ENCODE results near the gene MEAF6. TPM values are rescaled to one million over a fixed set of nuclear protein-coding genes. Genes with fewer than 3 reads are reported as not detected.
A peak's percentile ranks its signal among the peaks of the same experiment; 100 is the strongest.
"Not testable (repeated sequence)": the region's sequence is repeated elsewhere in the genome, so short reads cannot be mapped to it uniquely, and the experiment has no call there.

The MEAF6 gene
- total RNA-seq, 2 experiments from 2014 or later: 57.5 to 62.8 TPM

- H3K4me1 Mint-ChIP-seq (ENCODE audit: low read depth): peaks cover 28% of the 10 kb centered on the region
- H3K4me3 Mint-ChIP-seq; H3K9me3 Mint-ChIP-seq; CTCF ChIA-PET; H3K36me3 Mint-ChIP-seq (ENCODE audit: low read depth); H3K27me3 Mint-ChIP-seq (ENCODE audit: low read depth); DNase-seq: not testable (repeated sequence)
- peak overlapping the region; percentile 87 for H3K27ac Mint-ChIP-seq
- intact Hi-C loops (cut with micrococcal nuclease): loop anchor here (10.0 kb wide), 1 partner anchor 1363 kb away; the partner anchor contains the start of gene MAP7D1
These were observed 3.7 kb upstream of the MEAF6 start for GRCh38 chr1:37518241-37518640.

- H3K36me3 Mint-ChIP-seq (ENCODE audit: low read depth): peaks cover 4% of the 10 kb centered on the region
- intact Hi-C loops (cut with micrococcal nuclease): loop anchor here (10.0 kb wide), 1 partner anchor 1363 kb away; the partner anchor contains the start of gene MAP7D1
- H3K4me3 Mint-ChIP-seq: no peak overlapping the region
These were observed 3.0 kb upstream of the MEAF6 start for GRCh38 chr1:37517569-37517968.

GRCh38 chr1:37515185-37516034 is 844 bp upstream of the MEAF6 start:
- intact Hi-C loops (cut with micrococcal nuclease): loop anchor here (10.0 kb wide), 1 partner anchor 1361 kb away; the partner anchor contains the start of gene MAP7D1
- H3K9me3 Mint-ChIP-seq: no peaks in the 10 kb centered on the region
- H3K27ac Mint-ChIP-seq: peak overlapping the region; percentile 95
- H3K27me3 Mint-ChIP-seq (ENCODE audit: low read depth): no peaks in the 10 kb centered on the region
- H3K4me1 Mint-ChIP-seq (ENCODE audit: low read depth): peaks cover 44% of the 10 kb centered on the region
- CTCF ChIA-PET: interaction anchor here (0.9 to 1.7 kb wide), 12 partner anchors 12 to 169 kb away, joined by 3 to 4 read pairs (median 4); no protein-coding TSS in a partner anchor
- H3K4me3 Mint-ChIP-seq: peak overlapping the region; percentile 91
- H3K36me3 Mint-ChIP-seq (ENCODE audit: low read depth): peaks cover 8% of the 10 kb centered on the region
- no peak for DNase-seq

More at GRCh38 chr1:37517569-37517968, 3.0 kb upstream of the MEAF6 start:
- DNase-seq: no peak
- H3K9me3 Mint-ChIP-seq: no peaks in the 10 kb centered on the region
- CTCF ChIA-PET: no interaction called here
- no peaks in the 10 kb centered on the region for H3K27me3 Mint-ChIP-seq (ENCODE audit: low read depth)
- peaks cover 34% of the 10 kb centered on the region for H3K4me1 Mint-ChIP-seq (ENCODE audit: low read depth)
- no peak overlapping the region for H3K27ac Mint-ChIP-seq

- Mint-ChIP-seq H3K4me1 (ENCODE audit: low read depth) (peaks cover 39% of the 10 kb centered on the region), H3K9me3 (no peaks in the 10 kb centered on the region), H3K27ac (peak overlapping the region; percentile 91), H3K4me3 (peak overlapping the region; percentile 91), H3K36me3 (ENCODE audit: low read depth) (peaks cover 13% of the 10 kb centered on the region), H3K27me3 (ENCODE audit: low read depth) (no peaks in the 10 kb centered on the region)
- CTCF ChIA-PET: interaction anchor here (1.0 to 1.7 kb wide), 7 partner anchors 11 to 170 kb away, joined by 3 to 4 read pairs (median 3); no protein-coding TSS in a partner anchor
- intact Hi-C loops (cut with micrococcal nuclease): loop anchor here (1.0 to 10.0 kb wide), 5 partner anchors 35 to 1359 kb away; partner anchors contain the start of genes MAP7D1, MTF1, SF3A3 and SNIP1
- peak; percentile 74 for DNase-seq
These were observed 694 bp downstream of the MEAF6 start for GRCh38 chr1:37513795-37514349.

GRCh38 chr1:37509181-37509580 is 5.4 kb downstream of the MEAF6 start:
- CTCF ChIA-PET: interaction anchor here (0.8 to 1.6 kb wide), 5 partner anchors 14 to 54 kb away, joined by 3 to 9 read pairs (median 3); no protein-coding TSS in a partner anchor
- H3K4me3 Mint-ChIP-seq: no peak overlapping the region
- H3K4me1 Mint-ChIP-seq (ENCODE audit: low read depth): peaks cover 41% of the 10 kb centered on the region
- peaks cover 30% of the 10 kb centered on the region for H3K36me3 Mint-ChIP-seq (ENCODE audit: low read depth)
- H3K27ac Mint-ChIP-seq: no peak overlapping the region
- DNase-seq: no peak
- H3K27me3 Mint-ChIP-seq (ENCODE audit: low read depth): no peaks in the 10 kb centered on the region
- H3K9me3 Mint-ChIP-seq: no peaks in the 10 kb centered on the region
- intact Hi-C loops (cut with micrococcal nuclease): no loop called here

- H3K9me3 Mint-ChIP-seq: no peaks in the 10 kb centered on the region
- no peak overlapping the region for H3K27ac Mint-ChIP-seq
- peaks cover 25% of the 10 kb centered on the region for H3K36me3 Mint-ChIP-seq (ENCODE audit: low read depth)
- CTCF ChIA-PET: interaction anchor here (0.9 to 1.1 kb wide), 2 partner anchors 20 to 50 kb away, joined by 3 to 4 read pairs; no protein-coding TSS in a partner anchor
- peaks cover 25% of the 10 kb centered on the region for H3K4me1 Mint-ChIP-seq (ENCODE audit: low read depth)
- H3K27me3 Mint-ChIP-seq (ENCODE audit: low read depth): no peaks in the 10 kb centered on the region
- intact Hi-C loops (cut with micrococcal nuclease): no loop called here
- DNase-seq: no peak
- no peak overlapping the region for H3K4me3 Mint-ChIP-seq
These were observed 7.8 kb downstream of the MEAF6 start for GRCh38 chr1:37506740-37507139.

- intact Hi-C loops (cut with micrococcal nuclease); H3K27me3 Mint-ChIP-seq (ENCODE audit: low read depth); H3K9me3 Mint-ChIP-seq; DNase-seq; H3K27ac Mint-ChIP-seq; H3K4me3 Mint-ChIP-seq: not testable (repeated sequence)
- peaks cover 20% of the 10 kb centered on the region for H3K36me3 Mint-ChIP-seq (ENCODE audit: low read depth)
- CTCF ChIA-PET: interaction anchor here (0.6 to 8.8 kb wide), 3 partner anchors 12 to 499 kb away, joined by 3 to 83 read pairs (median 3); partner anchors contain the start of gene MEAF6
- H3K4me1 Mint-ChIP-seq (ENCODE audit: low read depth): peaks cover 14% of the 10 kb centered on the region
These were observed 11.8 kb downstream of the MEAF6 start for GRCh38 chr1:37502791-37503190.

GRCh38 chr1:37502104-37502503 is 12.5 kb downstream of the MEAF6 start:
- CTCF ChIA-PET: interaction anchor here (8.8 kb wide), 1 partner anchor 15 kb away, joined by 83 read pairs; no protein-coding TSS in a partner anchor
- Mint-ChIP-seq H3K36me3 (ENCODE audit: low read depth) (peaks cover 15% of the 10 kb centered on the region), H3K27ac (no peak overlapping the region), H3K27me3 (ENCODE audit: low read depth) (no peaks in the 10 kb centered on the region), H3K9me3 (no peaks in the 10 kb centered on the region), H3K4me3 (no peak overlapping the region), H3K4me1 (ENCODE audit: low read depth) (peaks cover 13% of the 10 kb centered on the region)
- no peak for DNase-seq
- intact Hi-C loops (cut with micrococcal nuclease): no loop called here

- Mint-ChIP-seq H3K27ac (no peak overlapping the region), H3K27me3 (ENCODE audit: low read depth) (no peaks in the 10 kb centered on the region), H3K9me3 (no peaks in the 10 kb centered on the region), H3K36me3 (ENCODE audit: low read depth) (peaks cover 15% of the 10 kb centered on the region), H3K4me3 (no peak overlapping the region), H3K4me1 (ENCODE audit: low read depth) (peaks cover 14% of the 10 kb centered on the region)
- CTCF ChIA-PET: interaction anchor here (8.8 kb wide), 1 partner anchor 15 kb away, joined by 83 read pairs; no protein-coding TSS in a partner anchor
- DNase-seq: no peak
- intact Hi-C loops (cut with micrococcal nuclease): no loop called here
These were observed 12.9 kb downstream of the MEAF6 start for GRCh38 chr1:37501661-37502060.

GRCh38 chr1:37498872-37499617 is 15.5 kb downstream of the MEAF6 start:
- H3K9me3 Mint-ChIP-seq: no peaks in the 10 kb centered on the region

GRCh38 chr1:37497832-37498231 is 16.7 kb downstream of the MEAF6 start:
- DNase-seq: no peak
- peaks cover 22% of the 10 kb centered on the region for H3K4me1 Mint-ChIP-seq (ENCODE audit: low read depth)
- no peak overlapping the region for H3K4me3 Mint-ChIP-seq
- no peak overlapping the region for H3K27ac Mint-ChIP-seq
- intact Hi-C loops (cut with micrococcal nuclease): no loop called here
- no peaks in the 10 kb centered on the region for H3K9me3 Mint-ChIP-seq
- CTCF ChIA-PET: interaction anchor here (0.6 to 8.8 kb wide), 3 partner anchors 11 to 65 kb away, joined by 3 to 83 read pairs (median 3); partner anchors contain the start of gene MEAF6
- no peaks in the 10 kb centered on the region for H3K27me3 Mint-ChIP-seq (ENCODE audit: low read depth)
- H3K36me3 Mint-ChIP-seq (ENCODE audit: low read depth): peaks cover 14% of the 10 kb centered on the region

More at GRCh38 chr1:37498872-37499617, 15.5 kb downstream of the MEAF6 start:
- Mint-ChIP-seq H3K27me3 (ENCODE audit: low read depth) (no peaks in the 10 kb centered on the region), H3K4me1 (ENCODE audit: low read depth) (peaks cover 12% of the 10 kb centered on the region), H3K4me3 (no peak overlapping the region), H3K36me3 (ENCODE audit: low read depth) (peaks cover 9% of the 10 kb centered on the region), H3K27ac (no peak overlapping the region)
- intact Hi-C loops (cut with micrococcal nuclease): no loop called here
- no peak for DNase-seq
- CTCF ChIA-PET: interaction anchor here (0.9 to 8.8 kb wide), 2 partner anchors 12 to 20 kb away, joined by 5 to 83 read pairs; no protein-coding TSS in a partner anchor
